Fibroblast of mammary gland (primary cell): ENCODE data around the gene ADSS1.

ENCODE experiments used
- DNase-seq: peaks from one replicate; pipeline ENCODE4 v3.0.0-alpha.2; 2010; ENCODE audit warnings: low read depth
- H3K4me3 ChIP-seq: 2 replicates; pipeline ENCODE4 v1.5.1; 2011; ENCODE audit warnings: low read depth, mild to moderate bottlenecking, low read length, moderate library complexity; ENCODE audit not compliant: control insufficient read depth
- TF ChIP-seq, protein P1 (sequence below): conservative IDR thresholded peaks from 2 replicates; pipeline ENCODE4 v1.5.1; 2011; ENCODE audit warnings: low read depth, low read length, inconsistent platforms; ENCODE audit not compliant: control insufficient read depth, insufficient read depth

ADSS1 gene

DNA sequence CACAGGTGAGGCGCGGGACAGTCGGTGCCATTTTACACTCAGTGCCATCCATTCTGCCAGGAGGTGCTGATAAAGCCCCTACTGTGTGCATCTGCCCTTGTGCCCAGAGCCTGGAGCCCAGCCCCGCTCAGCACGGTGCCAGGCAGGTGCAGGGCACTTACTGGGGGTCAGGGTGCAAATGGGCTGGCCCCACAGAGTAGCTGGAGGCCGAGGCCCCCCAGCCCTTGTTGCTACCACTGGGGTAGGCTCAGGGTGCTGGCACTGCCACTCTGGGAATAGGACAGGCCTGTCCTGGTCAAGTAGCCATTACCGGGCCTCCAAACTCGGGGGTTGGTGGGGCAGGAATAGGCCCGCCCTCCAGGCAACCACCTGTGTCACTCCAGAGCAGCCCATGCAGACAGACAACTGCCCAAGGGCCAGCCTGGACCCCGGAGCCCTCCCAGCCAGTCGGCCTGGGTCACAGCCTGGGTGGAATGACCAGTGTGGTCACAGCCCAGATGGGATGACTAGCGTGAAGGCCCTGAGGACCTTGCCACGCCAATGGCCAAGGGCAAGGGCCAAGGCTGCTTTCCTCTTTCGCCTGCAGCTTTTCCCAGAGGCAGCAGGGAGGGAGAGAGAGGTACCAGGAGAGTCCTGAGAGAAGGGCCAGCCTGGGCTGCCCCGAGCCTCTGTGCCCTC lies 31.6 kb upstream of the ADSS1 start:
- TF ChIP-seq, protein P1, sequence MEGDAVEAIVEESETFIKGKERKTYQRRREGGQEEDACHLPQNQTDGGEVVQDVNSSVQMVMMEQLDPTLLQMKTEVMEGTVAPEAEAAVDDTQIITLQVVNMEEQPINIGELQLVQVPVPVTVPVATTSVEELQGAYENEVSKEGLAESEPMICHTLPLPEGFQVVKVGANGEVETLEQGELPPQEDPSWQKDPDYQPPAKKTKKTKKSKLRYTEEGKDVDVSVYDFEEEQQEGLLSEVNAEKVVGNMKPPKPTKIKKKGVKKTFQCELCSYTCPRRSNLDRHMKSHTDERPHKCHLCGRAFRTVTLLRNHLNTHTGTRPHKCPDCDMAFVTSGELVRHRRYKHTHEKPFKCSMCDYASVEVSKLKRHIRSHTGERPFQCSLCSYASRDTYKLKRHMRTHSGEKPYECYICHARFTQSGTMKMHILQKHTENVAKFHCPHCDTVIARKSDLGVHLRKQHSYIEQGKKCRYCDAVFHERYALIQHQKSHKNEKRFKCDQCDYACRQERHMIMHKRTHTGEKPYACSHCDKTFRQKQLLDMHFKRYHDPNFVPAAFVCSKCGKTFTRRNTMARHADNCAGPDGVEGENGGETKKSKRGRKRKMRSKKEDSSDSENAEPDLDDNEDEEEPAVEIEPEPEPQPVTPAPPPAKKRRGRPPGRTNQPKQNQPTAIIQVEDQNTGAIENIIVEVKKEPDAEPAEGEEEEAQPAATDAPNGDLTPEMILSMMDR, result no peak
- DNase-seq, result no peak
- no peak overlapping the region for H3K4me3 ChIP-seq

DNA sequence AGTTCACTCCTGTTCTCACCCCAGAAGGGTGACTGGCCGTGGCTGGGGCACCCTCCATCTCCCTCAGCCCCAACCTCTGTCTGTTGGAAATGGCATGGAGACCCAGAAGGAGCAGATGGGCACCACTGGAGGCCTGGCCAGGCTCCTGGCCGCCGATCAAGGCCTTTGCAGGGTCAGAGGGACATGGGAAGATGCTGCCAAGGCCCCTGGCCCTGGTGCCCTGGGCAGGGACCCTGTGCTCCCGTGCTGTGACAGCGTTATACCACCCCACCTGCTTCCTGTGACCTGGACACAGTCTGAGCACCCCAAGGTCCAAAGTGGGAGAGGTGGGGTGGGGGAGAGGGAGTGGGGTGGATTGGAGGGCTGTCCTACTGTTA lies 31.1 kb upstream of the ADSS1 start:
- H3K4me3 ChIP-seq, result no peak overlapping the region
- TF ChIP-seq, protein P1, result no peak
- no peak for DNase-seq

DNA sequence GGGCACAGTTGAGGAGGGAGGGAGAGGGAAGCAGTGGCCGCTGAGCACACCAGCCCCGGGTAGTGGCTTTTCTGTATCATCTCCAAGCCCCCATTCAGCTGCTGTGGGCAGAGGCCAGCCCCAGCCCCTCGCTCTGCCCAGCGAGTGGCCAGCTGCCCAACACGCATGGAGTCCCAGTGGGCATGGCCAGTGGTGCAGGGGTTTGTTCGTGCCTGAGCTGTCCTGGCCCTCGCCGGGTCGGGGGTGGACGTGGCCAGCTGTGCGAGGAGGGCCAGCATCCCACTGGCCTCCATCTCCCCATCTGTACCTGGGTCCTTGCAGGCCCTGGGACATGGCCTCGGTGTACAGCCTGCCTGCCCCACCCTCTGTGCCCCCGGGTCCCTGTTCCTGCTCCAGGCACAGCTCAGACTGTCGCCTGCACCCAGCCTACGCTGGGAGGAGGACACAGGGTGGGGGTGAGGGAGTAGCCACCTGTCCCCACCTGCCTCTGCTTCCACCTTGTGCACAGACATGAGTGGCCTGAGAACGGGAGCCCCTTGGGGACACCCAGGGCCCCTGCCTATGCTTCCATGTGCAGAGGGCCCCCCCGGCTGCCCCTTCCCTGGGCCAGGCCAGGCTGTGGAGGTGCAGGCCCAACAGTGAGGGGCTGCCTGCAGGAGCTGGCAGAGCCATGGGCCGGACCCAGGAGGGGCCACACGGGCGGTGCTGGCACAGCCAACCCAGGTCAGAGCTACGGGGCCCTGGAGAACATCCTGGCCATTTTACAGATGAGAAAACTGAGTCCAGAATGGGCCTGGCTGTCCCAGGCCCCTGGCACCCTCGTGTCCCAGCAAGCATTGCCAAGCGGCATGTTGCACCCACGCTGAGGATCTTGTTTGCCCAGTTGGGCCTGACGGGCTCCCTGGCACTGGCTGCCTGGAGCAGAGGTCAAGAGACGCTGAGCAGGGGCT lies 30.3 kb upstream of the ADSS1 start:
- DNase-seq, result no peak
- no peak overlapping the region for H3K4me3 ChIP-seq
- TF ChIP-seq, protein P1, result no peak

DNA sequence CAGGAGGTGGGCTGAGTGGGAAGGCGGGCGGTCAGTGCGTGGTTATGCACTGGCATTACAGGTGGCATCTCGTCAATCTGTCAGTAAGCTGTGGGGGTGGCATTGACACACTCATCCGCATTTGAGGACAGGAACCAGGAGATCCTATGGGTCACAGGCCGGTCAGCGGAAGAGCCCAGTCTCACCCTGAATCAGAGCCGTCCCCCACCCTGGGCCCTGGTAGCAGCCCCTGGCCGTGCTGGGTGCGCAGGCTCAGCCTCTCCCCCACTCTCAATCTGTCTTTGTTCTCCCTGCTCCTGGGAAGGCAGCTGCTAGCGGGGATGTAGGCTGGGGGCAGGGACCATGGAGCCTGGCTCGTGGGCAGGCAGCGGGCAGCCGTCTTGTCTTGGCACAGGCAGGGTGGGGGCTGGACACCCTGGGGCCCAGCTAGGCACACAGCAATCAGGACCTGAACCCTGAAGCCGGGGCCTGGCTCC lies 29.5 kb upstream of the ADSS1 start:
- TF ChIP-seq, protein P1, result no peak
- H3K4me3 ChIP-seq, result no peak overlapping the region
- DNase-seq, result no peak

DNA sequence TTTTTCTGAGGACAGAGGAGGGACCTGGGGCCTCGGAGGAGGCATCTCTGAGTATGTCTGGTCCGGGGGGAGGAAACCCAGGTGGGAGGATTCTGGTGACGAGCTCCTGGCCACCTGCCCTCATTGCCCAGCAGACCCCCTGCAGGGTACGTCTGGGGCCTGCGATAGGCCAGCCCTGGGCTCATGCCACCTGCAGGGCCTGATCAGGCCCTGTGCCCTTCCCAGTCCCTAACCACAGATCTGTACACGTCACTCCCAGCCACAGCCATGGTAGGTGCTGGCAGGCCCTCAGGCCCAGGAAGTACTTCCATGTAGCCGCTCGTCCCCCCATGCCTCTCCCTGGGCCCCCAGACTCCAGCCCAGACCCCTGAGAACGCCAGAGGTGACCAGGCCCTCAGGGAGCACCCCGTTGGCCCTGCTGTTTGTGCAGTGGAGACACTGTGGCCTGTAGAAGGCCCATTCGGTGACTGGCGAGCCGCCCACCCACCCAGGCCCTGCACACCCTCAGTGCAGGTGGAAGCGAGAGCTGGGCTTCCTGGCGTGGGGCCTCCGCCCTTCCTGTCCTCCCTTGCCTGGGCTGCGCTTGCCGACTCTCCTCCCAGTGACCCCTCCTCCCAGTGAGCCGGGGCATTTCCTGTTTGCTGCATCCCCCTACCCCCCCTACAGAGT lies 28.9 kb upstream of the ADSS1 start:
- TF ChIP-seq, protein P1, result no peak
- DNase-seq, result no peak
- no peak overlapping the region for H3K4me3 ChIP-seq

DNA sequence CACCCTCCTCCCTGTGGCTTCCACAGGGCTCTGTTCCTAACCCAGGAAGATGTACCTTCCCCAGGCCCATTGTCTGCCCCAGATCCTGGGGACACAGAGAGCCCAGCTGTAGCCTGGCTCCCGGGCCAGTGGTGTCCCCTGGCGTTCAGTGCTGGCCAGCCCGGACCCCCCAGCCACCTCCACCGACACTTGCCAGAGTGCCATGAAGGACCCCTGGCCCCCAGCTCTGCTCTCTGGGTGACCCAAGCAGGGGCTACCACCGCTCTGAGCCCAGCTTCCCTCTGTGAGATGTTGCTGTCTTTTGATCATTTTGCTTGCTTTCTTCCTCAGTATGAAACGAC lies 28.4 kb upstream of the ADSS1 start:
- no peak for DNase-seq
- TF ChIP-seq, protein P1, result no peak
- no peak overlapping the region for H3K4me3 ChIP-seq
